Prostate gland (tissue), 2 donors: Measurements from ENCODE around the gene NOC2L. TPM values are rescaled to one million over a fixed set of nuclear protein-coding genes. Genes with fewer than 3 reads are reported as not detected.
"Not testable (repeated sequence)": the region's sequence is repeated elsewhere in the genome, so short reads cannot be mapped to it uniquely, and the experiment has no call there.

Experiments used
- DNase-seq: peaks from one replicate; pipeline ENCODE4 v3.0.0-alpha.2; 2019; ENCODE audit warnings: low spot score
- H3K27ac ChIP-seq, 2 donors: fragments of 200-600 bp; sonication (generic); 2 replicates each; pipeline ENCODE4 v1.5.1; 2017 to 2019
- H3K27me3 ChIP-seq: fragments of 200-600 bp; sonication (generic); replicated peaks from 2 replicates; pipeline ENCODE4 v1.5.1; 2019; ENCODE audit not compliant: insufficient read depth
- H3K36me3 ChIP-seq, 2 donors: fragments of 200-600 bp; sonication (generic); 1 replicate in 1 of 2; 2 replicates in 1 of 2; pipeline versions ENCODE4 v1.5.1 to v1.8.1; 2017 to 2019
- H3K4me1 ChIP-seq: fragments of 200-600 bp; sonication (generic); replicated peaks from 2 replicates; pipeline ENCODE4 v1.5.1; 2019
- H3K4me3 ChIP-seq, 2 donors: fragments of 200-600 bp; sonication (generic); 2 replicates each; pipeline ENCODE4 v1.5.1; 2017 to 2019
- H3K9me3 ChIP-seq: fragments of 200-600 bp; sonication (generic); 2 replicates; pipeline ENCODE4 v1.5.1; 2017
- CTCF ChIP-seq, 4 experiments: fragments of 200-600 bp in 2 of 4; fragments of 450-650 bp in 2 of 4; sonication (generic) in 2 of 4; IDR thresholded peaks; 1 replicate in 3 of 4; 2 replicates in 1 of 4; pipeline ENCODE4 v1.5.1; 2016 to 2019; ENCODE audit warnings: antibody characterized with exemption in 4 of 4, mild to moderate bottlenecking in 2 of 4, moderate library complexity in 2 of 4
- POLR2A ChIP-seq: fragments of 450-650 bp; IDR thresholded peaks from one replicate; pipeline ENCODE4 v1.6.1; 2016; ENCODE audit warnings: antibody characterized with exemption, mild to moderate bottlenecking
- POLR2AphosphoS5 ChIP-seq: sonication (generic); formaldehyde crosslinking; IDR thresholded peaks from one replicate; pipeline ENCODE4 v1.6.1; 2017; ENCODE audit warnings: antibody characterized with exemption
- WGBS: methylation state at CpG from one replicate; pipeline ENCODE4 v1.1.5; 2018; 5-methylcytosine and 5-hydroxymethylcytosine counted together
- intact Hi-C: fragments of 100-400 bp; cut with DNase I; formaldehyde crosslinking; loops from one replicate; pipeline ENCODE4 v1.14.2; 2022
- total RNA-seq, 2 donors: library from RNA; depleted of rRNA; stranded (reverse); fragments of >200 nt; gene quantifications; one replicate each; pipeline ENCODE4 v1.1.0, GENCODE V29; 2016

The NOC2L gene
- total RNA-seq, 2 donors from 2014 or later = 43.2 to 65.5 TPM

- Histone ChIP-seq H3K4me1 (no peaks in the 10 kb centered on the region), H3K4me3 (no peak overlapping the region), H3K27ac (no peak overlapping the region), H3K36me3 (peaks cover 21 to 55% of the 10 kb centered on the region in 2 donors), H3K9me3 (no peaks in the 10 kb centered on the region), H3K27me3 (no peaks in the 10 kb centered on the region)
- intact Hi-C loops = no loop called here
- DNase-seq = no peak
- 93% methylated on average over 18 of the region's 23 CpGs for WGBS
- TF ChIP-seq CTCF (IDR thresholded peaks at IDR 0.05) (no peak), POLR2AphosphoS5 (no peak)
Measured at GRCh38 chr1:950881-951280, 8.2 kb downstream of the NOC2L start.

- Histone ChIP-seq H3K9me3 (no peaks in the 10 kb centered on the region), H3K4me1 (no peaks in the 10 kb centered on the region), H3K4me3 (no peak overlapping the region), H3K27ac (no peak overlapping the region), H3K36me3 (peaks cover 21 to 49% of the 10 kb centered on the region in 2 donors), H3K27me3 (no peaks in the 10 kb centered on the region)
- DNase-seq = no peak
- intact Hi-C loops = no loop called here
- TF ChIP-seq POLR2A (no peak), POLR2AphosphoS5 (no peak), CTCF (IDR thresholded peaks at IDR 0.05) (no peak)
- WGBS = over 99% methylated on average over 9 of the region's 9 CpGs
Measured at GRCh38 chr1:950268-950667, 8.8 kb downstream of the NOC2L start.

- H3K36me3 ChIP-seq = peaks cover 15 to 40% of the 10 kb centered on the region in 2 donors
- H3K4me3 ChIP-seq = no peak overlapping the region
- no peak for DNase-seq
- peaks cover 1% of the 10 kb centered on the region for H3K4me1 ChIP-seq
- intact Hi-C loops = no loop called here
- no peaks in the 10 kb centered on the region for H3K9me3 ChIP-seq
- H3K27ac ChIP-seq = no peak overlapping the region
- H3K27me3 ChIP-seq = no peaks in the 10 kb centered on the region
- no peak for TF ChIP-seq CTCF (IDR thresholded peaks at IDR 0.05)
- TF ChIP-seq POLR2AphosphoS5 = no peak
- 90% methylated on average over 15 of the region's 15 CpGs for WGBS
Measured at GRCh38 chr1:947958-948357, 11.1 kb downstream of the NOC2L start.

- peaks cover 10 to 29% of the 10 kb centered on the region in 2 donors for H3K36me3 ChIP-seq
- H3K27ac ChIP-seq, intact Hi-C loops: not testable (repeated sequence)
Measured at GRCh38 chr1:946811-947210, 12.2 kb downstream of the NOC2L start.

GRCh38 chr1:945688-946556 is 13.1 kb downstream of the NOC2L start:
- Histone ChIP-seq H3K4me1 (peaks cover 18% of the 10 kb centered on the region), H3K4me3 (no peak overlapping the region), H3K9me3 (no peaks in the 10 kb centered on the region), H3K27ac (no peak overlapping the region), H3K36me3 (peaks cover 10 to 22% of the 10 kb centered on the region in 2 donors), H3K27me3 (no peaks in the 10 kb centered on the region)
- TF ChIP-seq CTCF (IDR thresholded peaks at IDR 0.05) (no peak), POLR2AphosphoS5 (no peak), POLR2A (no peak)
- intact Hi-C loops = no loop called here
- 89% methylated on average over 29 of the region's 29 CpGs for WGBS
- DNase-seq = no peak

More at GRCh38 chr1:946811-947210, 12.2 kb downstream of the NOC2L start:
- H3K4me1 ChIP-seq = peaks cover 13% of the 10 kb centered on the region
- 96% methylated on average over 13 of the region's 13 CpGs for WGBS
- H3K9me3 ChIP-seq, H3K4me3 ChIP-seq, H3K27me3 ChIP-seq, DNase-seq: not testable (repeated sequence)
